H1 (cell line): ENCODE measurements around the gene IL5. TPM values are rescaled to one million over a fixed set of nuclear protein-coding genes. Genes with fewer than 3 reads are reported as not detected.
"Not testable (repeated sequence)": the region's sequence is repeated elsewhere in the genome, so short reads cannot be mapped to it uniquely, and the experiment has no call there.

Experiments used
- CTCF ChIA-PET: fragments of 300-600 bp; sonication (Branson Sonifier 250); formaldehyde crosslinking; loops from one replicate; lab custom pipeline; 2021; ENCODE audit not compliant: partially characterized antibody; lab: Charles Lee
- POLR2A ChIA-PET: fragments of 300-600 bp; sonication (Branson Sonifier 250); formaldehyde crosslinking; loops from one replicate; lab custom pipeline; 2021; ENCODE audit warnings: inconsistent platforms; ENCODE audit not compliant: partially characterized antibody; lab: Charles Lee
- DNase-seq, 2 experiments: peaks; one replicate each; pipeline versions ENCODE4 v3.0.0 to v3.0.0-alpha.2; 2010 to 2022; ENCODE audit warnings: low spot score in 2 of 2, low read depth in 1 of 2, mixed read lengths in 1 of 2
- FAIRE-seq: peaks from 2 replicates; lab custom pipeline; 2011; peaks lifted over from hg19 to GRCh38; lab: Jason Lieb, UNC
- H2AFZ ChIP-seq: 2 replicates; pipeline ENCODE4 v1.8.1; 2012; ENCODE audit warnings: low read length, inconsistent platforms
- H2AK5ac ChIP-seq: 2 replicates; pipeline ENCODE4 v1.6.1; 2013; ENCODE audit warnings: low read depth, low read length
- H2BK120ac ChIP-seq: replicated peaks from 2 replicates; pipeline ENCODE3; 2013; ENCODE audit warnings: low read depth, low read length, inconsistent platforms
- H2BK12ac ChIP-seq: 2 replicates; pipeline ENCODE4 v1.6.1; 2013; ENCODE audit warnings: low read depth, low read length
- H2BK15ac ChIP-seq: 2 replicates; pipeline ENCODE4 v1.6.1; 2013; ENCODE audit warnings: low read length
- H2BK20ac ChIP-seq: 2 replicates; pipeline ENCODE4 v1.6.1; 2013; ENCODE audit warnings: low read length
- H2BK5ac ChIP-seq: 2 replicates; pipeline ENCODE4 v1.6.1; 2013; ENCODE audit warnings: low read depth, low read length
- H3K14ac ChIP-seq: 2 replicates; pipeline ENCODE4 v1.6.1; 2013; ENCODE audit warnings: inconsistent platforms; ENCODE audit not compliant: insufficient read length
- H3K18ac ChIP-seq: 2 replicates; pipeline ENCODE4 v1.6.1; 2013; ENCODE audit warnings: low read length; ENCODE audit errors: extremely low read depth
- H3K23ac ChIP-seq: 2 replicates; pipeline ENCODE4 v1.6.1; 2013; ENCODE audit warnings: inconsistent platforms; ENCODE audit not compliant: insufficient read length
- H3K23me2 ChIP-seq: 2 replicates; pipeline ENCODE4 v1.6.1; 2013; ENCODE audit warnings: low read depth, low read length
- H3K27ac ChIP-seq: 2 replicates; pipeline ENCODE4 v1.6.1; 2011; ENCODE audit warnings: low read depth, low read length, inconsistent platforms
- H3K27me3 ChIP-seq, 4 experiments: replicated peaks in 1 of 4; 1 replicate in 1 of 4; 2 replicates in 3 of 4; pipeline versions ENCODE4 v1.6.1 to v1.8.1; 2011 to 2013; ENCODE audit warnings: low read length in 3 of 4, mild to moderate bottlenecking in 3 of 4, inconsistent platforms in 2 of 4, mixed read lengths in 2 of 4, moderate library complexity in 1 of 4; ENCODE audit not compliant: control insufficient read depth in 3 of 4, insufficient read depth in 3 of 4; ENCODE audit errors: extremely low read depth in 1 of 4
- H3K36me3 ChIP-seq, 4 experiments: 2 replicates each; pipeline versions ENCODE4 v1.6.1 to v1.8.1; 2011 to 2013; ENCODE audit warnings: mild to moderate bottlenecking in 4 of 4, low read length in 3 of 4, moderate library complexity in 2 of 4, control low read depth in 1 of 4, inconsistent platforms in 1 of 4; ENCODE audit not compliant: insufficient read depth in 4 of 4, control insufficient read depth in 2 of 4
- H3K4ac ChIP-seq: replicated peaks from 2 replicates; pipeline ENCODE3; 2013; ENCODE audit warnings: low read length, low read depth, mixed read lengths, inconsistent platforms; ENCODE audit not compliant: insufficient read length
- H3K4me1 ChIP-seq, 4 experiments: replicated peaks in 1 of 4; 1 replicate in 1 of 4; 2 replicates in 3 of 4; pipeline versions ENCODE4 v1.6.1 to v1.8.1; 2011 to 2013; ENCODE audit warnings: low read length in 3 of 4, inconsistent platforms in 2 of 4, mixed read lengths in 1 of 4; ENCODE audit not compliant: insufficient read depth in 4 of 4, control insufficient read depth in 3 of 4
- H3K4me2 ChIP-seq, 2 experiments: 2 replicates each; pipeline versions ENCODE4 v1.6.1 to v1.8.1; 2011 to 2013; ENCODE audit warnings: low read depth in 2 of 2, low read length in 2 of 2, control low read depth in 1 of 2, inconsistent platforms in 1 of 2, mild to moderate bottlenecking in 1 of 2; ENCODE audit not compliant: insufficient read depth in 1 of 2
- H3K4me3 ChIP-seq, 4 experiments: fragments of 200-600, 300-600 bp in 1 of 4; sonication (generic), shearing (Covaris generic), sonication (Bioruptor Twin) in 1 of 4; 2 replicates each; pipeline versions ENCODE4 v1.5.1 to v1.8.1; 2011 to 2016; ENCODE audit warnings: low read length in 4 of 4, low read depth in 3 of 4, control low read depth in 2 of 4, inconsistent platforms in 2 of 4, mild to moderate bottlenecking in 2 of 4, mixed read lengths in 1 of 4, moderate library complexity in 1 of 4; ENCODE audit not compliant: insufficient read depth in 2 of 4; ENCODE audit errors: extremely low read depth in 1 of 4
- H3K56ac ChIP-seq: replicated peaks from 2 replicates; pipeline ENCODE3; 2013; ENCODE audit warnings: low read depth, mild to moderate bottlenecking, mixed read lengths, low read length, inconsistent platforms; ENCODE audit not compliant: insufficient read length
- H3K79me1 ChIP-seq: 2 replicates; pipeline ENCODE4 v1.6.1; 2013; ENCODE audit warnings: low read depth, low read length, control low read depth
- H3K79me2 ChIP-seq, 2 experiments: 2 replicates each; pipeline versions ENCODE4 v1.6.1 to v1.8.1; 2012 to 2013; ENCODE audit warnings: low read length in 2 of 2, mild to moderate bottlenecking in 2 of 2, inconsistent platforms in 1 of 2; ENCODE audit not compliant: insufficient read depth in 2 of 2, control insufficient read depth in 1 of 2
- H3K9ac ChIP-seq, 4 experiments: replicated peaks in 1 of 4; 1 replicate in 1 of 4; 2 replicates in 3 of 4; pipeline versions ENCODE4 v1.6.1 to v1.8.1; 2011 to 2013; ENCODE audit warnings: low read depth in 3 of 4, low read length in 3 of 4, control low read depth in 2 of 4, mild to moderate bottlenecking in 2 of 4, moderate library complexity in 2 of 4, inconsistent platforms in 1 of 4; ENCODE audit errors: extremely low read depth in 1 of 4
- H3K9me3 ChIP-seq, 2 experiments: 2 replicates each; pipeline versions ENCODE4 v1.6.1 to v1.8.1; 2012 to 2013; ENCODE audit warnings: mild to moderate bottlenecking in 2 of 2, moderate library complexity in 2 of 2, control low read depth in 1 of 2, inconsistent platforms in 1 of 2, low read depth in 1 of 2, low read length in 1 of 2, mixed read lengths in 1 of 2; ENCODE audit not compliant: insufficient read depth in 2 of 2
- H4K20me1 ChIP-seq, 2 experiments: replicated peaks in 1 of 2; 2 replicates each; pipeline versions ENCODE3 to v1.8.1; 2011 to 2013; ENCODE audit warnings: inconsistent platforms in 2 of 2, low read length in 2 of 2, mild to moderate bottlenecking in 1 of 2; ENCODE audit not compliant: insufficient read depth in 2 of 2, control insufficient read depth in 1 of 2
- H4K5ac ChIP-seq: 2 replicates; pipeline ENCODE4 v1.6.1; 2013; ENCODE audit warnings: low read length, low read depth, mixed read lengths, inconsistent platforms; ENCODE audit not compliant: insufficient read length
- H4K8ac ChIP-seq: 2 replicates; pipeline ENCODE4 v1.8.0; 2013; ENCODE audit warnings: mild to moderate bottlenecking, moderate library complexity, low read length, inconsistent platforms; ENCODE audit not compliant: insufficient read depth; ENCODE audit errors: extremely low read depth
- H4K91ac ChIP-seq: replicated peaks from 2 replicates; pipeline ENCODE3; 2013; ENCODE audit warnings: low read length, mixed read lengths, inconsistent platforms; ENCODE audit not compliant: insufficient read length
- ATF3 ChIP-seq: IDR thresholded peaks from 2 replicates; pipeline ENCODE4 v1.6.1; 2011; ENCODE audit warnings: low read depth, mild to moderate bottlenecking, low read length; ENCODE audit not compliant: insufficient read depth
- KDM5A ChIP-seq: fragments of 200-600 bp; IDR thresholded peaks from 2 replicates; pipeline ENCODE4 v1.7.1; 2012; ENCODE audit warnings: mild to moderate bottlenecking, low read length, inconsistent platforms, mixed read lengths
- PHF8 ChIP-seq: fragments of 200-600 bp; sonication (generic); conservative IDR thresholded peaks from 2 replicates; pipeline ENCODE4 v1.7.1; 2012; ENCODE audit warnings: low read depth, mild to moderate bottlenecking, inconsistent platforms, low read length, moderate library complexity
- SP1 ChIP-seq: IDR thresholded peaks from 2 replicates; pipeline ENCODE4 v1.6.1; 2011; ENCODE audit warnings: low read depth, low read length
- TAF1 ChIP-seq: IDR thresholded peaks from 2 replicates; pipeline ENCODE4 v1.6.1; 2011; ENCODE audit warnings: mild to moderate bottlenecking, low read depth, low read length
- TEAD4 ChIP-seq: IDR thresholded peaks from 2 replicates; pipeline ENCODE4 v1.6.1; 2012; ENCODE audit warnings: low read depth, low read length, inconsistent platforms, mixed read lengths
- YY1 ChIP-seq: IDR thresholded peaks from 2 replicates; pipeline ENCODE4 v1.6.1; 2011; ENCODE audit warnings: low read depth, mild to moderate bottlenecking, low read length
- ZNF274 ChIP-seq: IDR thresholded peaks from 2 replicates; pipeline ENCODE4 v1.7.0; 2012; ENCODE audit warnings: low read length, borderline replicate concordance; ENCODE audit errors: extremely low read depth
- WGBS, 2 experiments: shearing (Covaris generic) in 1 of 2; methylation state at CpG; one replicate each; pipeline versions ENCODE4 v1.1.6 to v1.1.7; 2013 to 2015; ENCODE audit warnings: low lambda C conversion rate in 2 of 2, mixed read lengths in 2 of 2, inconsistent platforms in 1 of 2, low coverage in 1 of 2, missing lambda C conversion rate in 1 of 2; ENCODE audit not compliant: insufficient replicate concordance in 2 of 2, insufficient coverage in 1 of 2, insufficient read length in 1 of 2; ENCODE audit errors: extremely low coverage in 1 of 2, missing lambda C conversion rate in 1 of 2; 5-methylcytosine and 5-hydroxymethylcytosine counted together
- polyA plus RNA-seq, 7 experiments: library from polyadenylated mRNA; depleted of rRNA in 3 of 7; stranded (reverse) in 5 of 7; unstranded in 2 of 7; fragments of >200 nt in 5 of 7; fragments of 200-250 nt in 2 of 7; gene quantifications; 1 replicate in 5 of 7; 2 replicates in 1 of 7; 4 replicates in 1 of 7; pipeline versions ENCODE4 v1.2.1 to v1.2.3, GENCODE V29; 2011 to 2013; ENCODE audit warnings: missing spikeins in 2 of 7, mixed read lengths in 2 of 7
- total RNA-seq: library from RNA; stranded (reverse); fragmentation: NEBNext Ultra II Directional; extraction: Animal tissue kit (Norgen Biotek cat#: 25700); gene quantifications from 2 replicates; pipeline ENCODE4 v1.2.1, GENCODE V29; 2021

IL5 gene
- total and polyA plus RNA-seq, 2 of the 8 experiments (the other 6 are each of a cell fraction or from before 2014, with no cell fraction given): not detected

DNA sequence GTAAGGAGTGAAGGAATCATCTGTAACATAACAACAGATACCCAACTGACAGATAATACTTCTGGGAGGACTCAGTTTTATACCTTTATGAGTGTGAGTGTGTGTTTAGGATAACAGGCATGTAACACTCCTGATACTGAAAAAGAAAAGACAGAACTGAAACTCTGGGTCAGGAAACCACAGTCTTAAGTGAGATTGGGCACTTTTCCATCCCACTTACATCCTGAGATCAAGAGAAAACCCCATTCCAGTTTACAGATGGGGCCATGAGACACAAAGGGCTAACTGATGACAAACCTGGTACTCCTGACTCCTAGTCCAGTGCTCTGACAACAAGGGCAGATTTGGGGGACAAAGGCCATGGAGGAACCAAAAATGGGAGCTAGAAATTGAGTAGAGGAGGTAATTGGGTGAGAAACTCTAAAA is 18.0 kb downstream of the IL5 start (continued):
- TF ChIP-seq TAF1 (no peak), TEAD4 (no peak), YY1 (no peak), SP1 (no peak), ZNF274 (no peak), KDM5A (no peak), ATF3 (no peak), PHF8 (no peak)
- TF ChIP-seq, all 59 proteins: peak for 0

GRCh38 chr5:132524877-132525276 is 18.4 kb downstream of the IL5 start:
- H3K4me2 ChIP-seq, FAIRE-seq, H2BK5ac ChIP-seq, H4K8ac ChIP-seq, H3K23me2 ChIP-seq, H3K27me3 ChIP-seq, H3K4me1 ChIP-seq, H3K14ac ChIP-seq, H2AFZ ChIP-seq, DNase-seq, H2BK15ac ChIP-seq, H3K27ac ChIP-seq, H4K91ac ChIP-seq, H2AK5ac ChIP-seq, H3K18ac ChIP-seq, H3K79me2 ChIP-seq, H3K79me1 ChIP-seq, H3K36me3 ChIP-seq, H4K20me1 ChIP-seq, H3K56ac ChIP-seq, H2BK120ac ChIP-seq, H2BK12ac ChIP-seq, H3K9ac ChIP-seq, H3K4ac ChIP-seq, H4K5ac ChIP-seq, POLR2A ChIA-PET, H3K23ac ChIP-seq, H2BK20ac ChIP-seq, H3K9me3 ChIP-seq, H3K4me3 ChIP-seq: not testable (repeated sequence)
- 97% methylated on average over 5 of the region's 5 CpGs; no CpG with 5 or more reads in 1 of the 2 experiments for WGBS, 2 experiments
- CTCF ChIA-PET: interaction anchor here (3.1 to 3.4 kb wide), 3 partner anchors 15 to 152 kb away, joined by 15 to 23 read pairs (median 16); no protein-coding TSS in a partner anchor
